ENCODE data around the gene CFAP45.

- no peak for TF ChIP-seq CTCF (IDR thresholded peaks at IDR 0.05)
- TF ChIP-seq EP300 (IDR thresholded peaks at IDR 0.05), result no peak
- TF ChIP-seq POLR2A (IDR thresholded peaks at IDR 0.05), result no peak
These were observed 25.7 kb upstream of the CFAP45 start for GRCh38 chr1:159925719-159926078.
